ENCODE measurements around the gene RABGAP1L.

The RABGAP1L gene

GRCh38 chr1:174159252-174160108 lies at the start of gene RABGAP1L (continued):
- TF ChIP-seq ZNF398 (tag by site-specific recombination; IDR thresholded peaks at IDR 0.05), result peak; percentile 92
- TF ChIP-seq ZEB2 (tag by site-specific recombination; IDR thresholded peaks at IDR 0.05), result peak; percentile 70
- no peak for TF ChIP-seq ZBTB10 (tag by site-specific recombination; IDR thresholded peaks at IDR 0.05)
- no peak for TF ChIP-seq ZNF302 (tag by site-specific recombination; IDR thresholded peaks at IDR 0.05; ENCODE audit: low read depth)
- peak; percentile 87 for TF ChIP-seq SP3 (tag by site-specific recombination; IDR thresholded peaks at IDR 0.05)
- peak; percentile 65; the same call in 1 of the 2 replicates for TF ChIP-seq ZBTB20 (tag by site-specific recombination; IDR thresholded peaks at IDR 0.05)
- TF ChIP-seq ZBTB8A (tag by site-specific recombination; IDR thresholded peaks at IDR 0.05), result peak; percentile 89
- TF ChIP-seq TRIM28 (IDR thresholded peaks at IDR 0.05; ENCODE audit: borderline replicate concordance, low read length), result no peak
- no peak for TF ChIP-seq ZNF585B (tag by site-specific recombination; IDR thresholded peaks at IDR 0.05)
- peak; percentile 47; the same call in 1 of the 2 replicates for TF ChIP-seq HIC1 (tag by site-specific recombination; IDR thresholded peaks at IDR 0.05)
- TF ChIP-seq ELK4 (IDR thresholded peaks at IDR 0.05; ENCODE audit: borderline replicate concordance, low read depth, low read length), result no peak
- TF ChIP-seq ZNF248 (tag by site-specific recombination; IDR thresholded peaks at IDR 0.05), result no peak
- TF ChIP-seq ZNF292 (tag by site-specific recombination; IDR thresholded peaks at IDR 0.05; ENCODE audit: borderline replicate concordance, low read depth), result no peak
- TF ChIP-seq MYNN (tag by site-specific recombination; IDR thresholded peaks at IDR 0.05; ENCODE audit: borderline replicate concordance), result no peak
- no peak for TF ChIP-seq SALL2 (tag by site-specific recombination; IDR thresholded peaks at IDR 0.05; ENCODE audit: borderline replicate concordance)
- no peak for TF ChIP-seq ZNF549 (tag by site-specific recombination; IDR thresholded peaks at IDR 0.05)
- no peak; the same call in 1 of the 2 replicates for TF ChIP-seq ZNF596 (tag by site-specific recombination; IDR thresholded peaks at IDR 0.05)
- no peak; the same call in 1 of the 2 replicates for TF ChIP-seq KLF10 (tag by site-specific recombination; IDR thresholded peaks at IDR 0.05)
- TF ChIP-seq ZNF140 (tag by site-specific recombination; IDR thresholded peaks at IDR 0.05), result no peak
- TF ChIP-seq ZNF169 (tag by site-specific recombination; IDR thresholded peaks at IDR 0.05), result no peak
- TF ChIP-seq ZNF501 (tag by site-specific recombination; IDR thresholded peaks at IDR 0.05), result peak; percentile 87
- no peak for TF ChIP-seq ZNF37A (tag by site-specific recombination; IDR thresholded peaks at IDR 0.05)
- TF ChIP-seq ZNF514 (tag by site-specific recombination; IDR thresholded peaks at IDR 0.05), result no peak
- peak; percentile 70 for TF ChIP-seq WT1 (tag by site-specific recombination; IDR thresholded peaks at IDR 0.05)
- peak; percentile 85 for TF ChIP-seq KLF17 (tag by site-specific recombination; IDR thresholded peaks at IDR 0.05)
- TF ChIP-seq ZNF707 (tag by site-specific recombination; IDR thresholded peaks at IDR 0.05), result no peak
- no peak for TF ChIP-seq ZNF664 (tag by site-specific recombination; IDR thresholded peaks at IDR 0.05)
- peak; percentile 88 for TF ChIP-seq KLF8 (tag by site-specific recombination; IDR thresholded peaks at IDR 0.05)
- TF ChIP-seq ZNF324 (tag by site-specific recombination; IDR thresholded peaks at IDR 0.05), result peak; percentile 23; the same call in 1 of the 2 replicates
- no peak for TF ChIP-seq AEBP2 (tag by site-specific recombination; IDR thresholded peaks at IDR 0.05; ENCODE audit: borderline replicate concordance)

All from HEK293 (cell line).